ENCODE data around the gene AMT. TPM values are rescaled to one million over a fixed set of nuclear protein-coding genes. Genes with fewer than 3 reads are reported as not detected.

Gene AMT
- total RNA-seq, 1 donor, result 1.1 TPM

DNA sequence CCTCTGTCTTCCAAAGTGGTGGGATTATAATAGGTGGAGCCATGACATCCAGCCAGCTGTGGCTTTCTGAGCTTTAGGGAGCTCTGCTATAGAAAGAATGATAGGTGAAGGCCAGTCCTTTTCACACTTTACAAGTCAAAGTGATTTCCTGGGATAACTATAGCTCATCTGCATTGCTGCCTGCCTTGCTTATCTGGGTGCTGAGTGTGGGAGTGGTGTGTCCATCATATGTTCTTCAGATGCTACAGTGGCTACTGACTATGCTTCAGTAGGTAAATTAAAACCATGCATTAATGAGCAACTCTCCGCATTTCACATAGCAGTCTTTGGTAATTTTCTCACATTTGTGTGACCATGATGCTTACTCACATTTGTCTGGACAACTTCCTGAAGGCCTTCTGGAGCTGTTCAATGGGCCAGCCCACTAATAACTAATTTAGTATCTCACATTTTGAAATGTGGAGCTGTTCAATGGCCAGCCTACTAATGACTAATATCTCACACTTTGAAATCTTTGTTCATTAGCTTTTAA is 33.9 kb downstream of the AMT start:
- DNase-seq (ENCODE audit: insufficient read length, low spot score, missing footprints), result peak; percentile 67

GRCh38 chr3:49387721-49388120 is 34.6 kb downstream of the AMT start:
- Histone ChIP-seq H3K4me3 (ENCODE audit: insufficient read depth, low read length) (no peak overlapping the region), H3K4me1 (ENCODE audit: insufficient read depth, low read length) (peaks cover 12% of the 10 kb centered on the region), H3K36me3 (ENCODE audit: insufficient read depth, low read length) (peaks cover 7% of the 10 kb centered on the region), H2AFZ (ENCODE audit: low read length) (no peak overlapping the region), H3K79me2 (ENCODE audit: insufficient read depth, low read length) (peaks cover 97% of the 10 kb centered on the region), H3K27ac (ENCODE audit: low read depth, low read length) (peak overlapping the region; percentile 15), H4K20me1 (ENCODE audit: insufficient read depth, low read length) (peaks cover 79% of the 10 kb centered on the region), H3K9me3 (ENCODE audit: low read depth, low read length) (no peaks in the 10 kb centered on the region), H3K4me2 (ENCODE audit: insufficient read depth, low read length) (no peak overlapping the region), H3K27me3 (ENCODE audit: insufficient read depth, low read length) (no peaks in the 10 kb centered on the region)
- DNase-seq (ENCODE audit: insufficient read length, low spot score, missing footprints), result peak; percentile 65
- TF ChIP-seq, protein P1, sequence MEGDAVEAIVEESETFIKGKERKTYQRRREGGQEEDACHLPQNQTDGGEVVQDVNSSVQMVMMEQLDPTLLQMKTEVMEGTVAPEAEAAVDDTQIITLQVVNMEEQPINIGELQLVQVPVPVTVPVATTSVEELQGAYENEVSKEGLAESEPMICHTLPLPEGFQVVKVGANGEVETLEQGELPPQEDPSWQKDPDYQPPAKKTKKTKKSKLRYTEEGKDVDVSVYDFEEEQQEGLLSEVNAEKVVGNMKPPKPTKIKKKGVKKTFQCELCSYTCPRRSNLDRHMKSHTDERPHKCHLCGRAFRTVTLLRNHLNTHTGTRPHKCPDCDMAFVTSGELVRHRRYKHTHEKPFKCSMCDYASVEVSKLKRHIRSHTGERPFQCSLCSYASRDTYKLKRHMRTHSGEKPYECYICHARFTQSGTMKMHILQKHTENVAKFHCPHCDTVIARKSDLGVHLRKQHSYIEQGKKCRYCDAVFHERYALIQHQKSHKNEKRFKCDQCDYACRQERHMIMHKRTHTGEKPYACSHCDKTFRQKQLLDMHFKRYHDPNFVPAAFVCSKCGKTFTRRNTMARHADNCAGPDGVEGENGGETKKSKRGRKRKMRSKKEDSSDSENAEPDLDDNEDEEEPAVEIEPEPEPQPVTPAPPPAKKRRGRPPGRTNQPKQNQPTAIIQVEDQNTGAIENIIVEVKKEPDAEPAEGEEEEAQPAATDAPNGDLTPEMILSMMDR (IDR thresholded peaks at IDR 0.05; ENCODE audit: extremely low read depth, low read depth, low read length), result no peak

More for the DNA sequence above, 33.9 kb downstream of the AMT start:
- Histone ChIP-seq H3K79me2 (ENCODE audit: insufficient read depth, low read length) (peaks cover 97% of the 10 kb centered on the region), H3K4me1 (ENCODE audit: insufficient read depth, low read length) (peaks cover 12% of the 10 kb centered on the region), H3K27me3 (ENCODE audit: insufficient read depth, low read length) (no peaks in the 10 kb centered on the region), H3K9me3 (ENCODE audit: low read depth, low read length) (no peaks in the 10 kb centered on the region), H3K4me2 (ENCODE audit: insufficient read depth, low read length) (no peak overlapping the region), H4K20me1 (ENCODE audit: insufficient read depth, low read length) (peaks cover 82% of the 10 kb centered on the region), H3K27ac (ENCODE audit: low read depth, low read length) (peak overlapping the region; percentile 15), H2AFZ (ENCODE audit: low read length) (no peak overlapping the region), H3K4me3 (ENCODE audit: insufficient read depth, low read length) (no peak overlapping the region), H3K36me3 (ENCODE audit: insufficient read depth, low read length) (peaks cover 11% of the 10 kb centered on the region)
- TF ChIP-seq, protein P1 (IDR thresholded peaks at IDR 0.05; ENCODE audit: extremely low read depth, low read depth, low read length), result no peak

- Histone ChIP-seq H3K9me3 (ENCODE audit: low read depth, low read length) (no peaks in the 10 kb centered on the region), H4K20me1 (ENCODE audit: insufficient read depth, low read length) (peaks cover 72% of the 10 kb centered on the region), H3K36me3 (ENCODE audit: insufficient read depth, low read length) (peaks cover 7% of the 10 kb centered on the region), H2AFZ (ENCODE audit: low read length) (no peak overlapping the region), H3K4me3 (ENCODE audit: insufficient read depth, low read length) (no peak overlapping the region), H3K27me3 (ENCODE audit: insufficient read depth, low read length) (no peaks in the 10 kb centered on the region), H3K4me1 (ENCODE audit: insufficient read depth, low read length) (peaks cover 12% of the 10 kb centered on the region), H3K4me2 (ENCODE audit: insufficient read depth, low read length) (no peak overlapping the region), H3K27ac (ENCODE audit: low read depth, low read length) (no peak overlapping the region), H3K79me2 (ENCODE audit: insufficient read depth, low read length) (peaks cover 97% of the 10 kb centered on the region)
- DNase-seq (ENCODE audit: insufficient read length, low spot score, missing footprints), result no peak
- TF ChIP-seq, protein P1 (IDR thresholded peaks at IDR 0.05; ENCODE audit: extremely low read depth, low read depth, low read length), result no peak
Measured at GRCh38 chr3:49386056-49386756, 36.1 kb downstream of the AMT start.

GRCh38 chr3:49385617-49386016 is 36.7 kb downstream of the AMT start:
- H3K27ac ChIP-seq (ENCODE audit: low read depth, low read length), result no peak overlapping the region
- H3K9me3 ChIP-seq (ENCODE audit: low read depth, low read length), result no peaks in the 10 kb centered on the region
- no peak overlapping the region for H3K4me3 ChIP-seq (ENCODE audit: insufficient read depth, low read length)
- H3K27me3 ChIP-seq (ENCODE audit: insufficient read depth, low read length), result no peaks in the 10 kb centered on the region
- H4K20me1 ChIP-seq (ENCODE audit: insufficient read depth, low read length), result peaks cover 72% of the 10 kb centered on the region
- no peak overlapping the region for H2AFZ ChIP-seq (ENCODE audit: low read length)
- no peak overlapping the region for H3K4me2 ChIP-seq (ENCODE audit: insufficient read depth, low read length)
- TF ChIP-seq, protein P1 (IDR thresholded peaks at IDR 0.05; ENCODE audit: extremely low read depth, low read depth, low read length), result no peak
- no peak for DNase-seq (ENCODE audit: insufficient read length, low spot score, missing footprints)
- H3K36me3 ChIP-seq (ENCODE audit: insufficient read depth, low read length), result peaks cover 7% of the 10 kb centered on the region
- H3K79me2 ChIP-seq (ENCODE audit: insufficient read depth, low read length), result peaks cover 97% of the 10 kb centered on the region
- H3K4me1 ChIP-seq (ENCODE audit: insufficient read depth, low read length), result peaks cover 12% of the 10 kb centered on the region

Measured in osteoblast (primary cell).